Endothelial cell of umbilical vein (primary cell): ENCODE results near the gene TESK1. TPM values are rescaled to one million over a fixed set of nuclear protein-coding genes. Genes with fewer than 3 reads are reported as not detected.

Experiments
- BruUV-seq: library from RNA; stranded (reverse); fragments of 400-500 nt; replicated peaks from 2 replicates; lab custom pipeline; 2021; lab: Mats Ljungman, UMichigan
- CTCF ChIA-PET: fragments of 300-600, 350-600 bp; sonication (Branson Sonifier 250); formaldehyde crosslinking; loops from one replicate; lab custom pipeline; 2021; ENCODE audit warnings: antibody characterized with exemption, inconsistent platforms; lab: Charles Lee
- POLR2A ChIA-PET: fragments of 300-600, 350-600 bp; sonication (Branson Sonifier 250); formaldehyde crosslinking; loops from one replicate; lab custom pipeline; 2021; ENCODE audit warnings: antibody characterized with exemption, inconsistent platforms; lab: Charles Lee
- DNase-seq: peaks from one replicate; pipeline ENCODE4 v3.0.0-alpha.2; 2011; ENCODE audit warnings: low read depth, low spot score
- FAIRE-seq: peaks from 2 replicates; lab custom pipeline; 2011; peaks lifted over from hg19 to GRCh38; lab: Jason Lieb, UNC
- H2AFZ ChIP-seq: 2 replicates; pipeline ENCODE4 v1.6.0; 2012; ENCODE audit warnings: low read depth, low read length, control low read depth, inconsistent platforms
- H3K27ac ChIP-seq: 2 replicates; pipeline ENCODE4 v1.5.1; 2011; ENCODE audit warnings: low read depth, mild to moderate bottlenecking, control low read depth, low read length, moderate library complexity; ENCODE audit not compliant: insufficient read depth
- H3K27me3 ChIP-seq, 2 experiments: 2 replicates each; pipeline versions ENCODE4 v1.6.0 to v1.6.1; 2011; ENCODE audit warnings: low read length in 2 of 2, mixed read lengths in 1 of 2; ENCODE audit not compliant: control insufficient read depth in 2 of 2, insufficient read depth in 2 of 2
- H3K36me3 ChIP-seq, 2 experiments: 2 replicates in 1 of 2; 3 replicates in 1 of 2; pipeline ENCODE4 v1.5.1; 2011; ENCODE audit warnings: low read length in 2 of 2, mild to moderate bottlenecking in 1 of 2, moderate library complexity in 1 of 2; ENCODE audit not compliant: control insufficient read depth in 2 of 2, insufficient read depth in 2 of 2; ENCODE audit errors: extremely low read depth in 1 of 2
- H3K4me1 ChIP-seq: 3 replicates; pipeline ENCODE4 v1.5.1; 2011; ENCODE audit warnings: mild to moderate bottlenecking, low read length; ENCODE audit not compliant: control insufficient read depth, insufficient read depth; ENCODE audit errors: extremely low read depth
- H3K4me2 ChIP-seq: 2 replicates; pipeline ENCODE4 v1.6.1; 2011; ENCODE audit warnings: low read length, control low read depth, mixed read lengths; ENCODE audit not compliant: insufficient read depth
- H3K4me3 ChIP-seq, 3 experiments: fragments of 200-600 bp in 1 of 3; sonication (generic), shearing (Covaris generic) in 1 of 3; replicated peaks in 1 of 3; 2 replicates each; pipeline ENCODE4 v1.5.1; 2011 to 2016; ENCODE audit warnings: control low read depth in 3 of 3, low read length in 3 of 3, mild to moderate bottlenecking in 2 of 3, inconsistent platforms in 1 of 3, low read depth in 1 of 3, moderate library complexity in 1 of 3; ENCODE audit not compliant: insufficient read depth in 1 of 3
- H3K79me2 ChIP-seq: 2 replicates; pipeline ENCODE4 v1.6.0; 2012; ENCODE audit warnings: low read length, inconsistent platforms; ENCODE audit not compliant: control insufficient read depth, insufficient read depth
- H3K9ac ChIP-seq: replicated peaks from 2 replicates; pipeline ENCODE3; 2011; ENCODE audit warnings: low read length, control low read depth; ENCODE audit not compliant: insufficient read depth; ENCODE audit errors: extremely low read depth
- H3K9me1 ChIP-seq: replicated peaks from 3 replicates; pipeline ENCODE4 v1.6.0; 2011; ENCODE audit warnings: mild to moderate bottlenecking, low read length; ENCODE audit not compliant: control insufficient read depth, insufficient read depth; ENCODE audit errors: extremely low read depth
- H3K9me3 ChIP-seq: replicated peaks from 2 replicates; pipeline ENCODE4 v1.5.1; 2012; ENCODE audit warnings: low read length, inconsistent platforms; ENCODE audit not compliant: control insufficient read depth, insufficient read depth
- H4K20me1 ChIP-seq: replicated peaks from 2 replicates; pipeline ENCODE3; 2011; ENCODE audit warnings: mild to moderate bottlenecking, low read length; ENCODE audit not compliant: control insufficient read depth, insufficient read depth; ENCODE audit errors: extremely low read depth
- CTCF ChIP-seq, 2 donors: IDR thresholded peaks; 1 replicate in 1 of 2; 2 replicates in 1 of 2; pipeline ENCODE4 v1.5.1; 2011; ENCODE audit warnings: low read length in 2 of 2, mild to moderate bottlenecking in 2 of 2, moderate library complexity in 2 of 2, control low read depth in 1 of 2, inconsistent platforms in 1 of 2, low read depth in 1 of 2; ENCODE audit not compliant: insufficient read depth in 1 of 2; ENCODE audit errors: extremely low read depth in 1 of 2
- EZH2 ChIP-seq: IDR thresholded peaks from 2 replicates; pipeline ENCODE4 v1.6.1; 2012; ENCODE audit warnings: borderline replicate concordance, low read depth, mild to moderate bottlenecking, moderate library complexity, low read length, inconsistent platforms; ENCODE audit not compliant: severe bottlenecking
- FOS ChIP-seq: IDR thresholded peaks from 2 replicates; pipeline ENCODE4 v1.6.1; 2011; ENCODE audit warnings: mild to moderate bottlenecking, low read length, moderate library complexity, borderline replicate concordance; ENCODE audit not compliant: insufficient read depth
- GATA2 ChIP-seq: IDR thresholded peaks from 2 replicates; pipeline ENCODE4 v1.7.0; 2011; ENCODE audit warnings: low read depth, mild to moderate bottlenecking, moderate library complexity, mixed read lengths, low read length; ENCODE audit not compliant: insufficient read length, insufficient read depth
- JUN ChIP-seq: IDR thresholded peaks from 2 replicates; pipeline ENCODE4 v1.6.1; 2011; ENCODE audit warnings: borderline replicate concordance, low read depth; ENCODE audit not compliant: insufficient read length, insufficient read depth
- MAX ChIP-seq: IDR thresholded peaks from 2 replicates; pipeline ENCODE4 v1.6.1; 2011; ENCODE audit not compliant: insufficient read depth, insufficient read length
- MYC ChIP-seq: IDR thresholded peaks from one replicate; pipeline ENCODE4 v1.6.1; 2011; ENCODE audit warnings: mild to moderate bottlenecking, low read depth, low read length
- POLR2A ChIP-seq: IDR thresholded peaks from 2 replicates; pipeline ENCODE4 v1.6.1; 2012; ENCODE audit warnings: low read depth, mild to moderate bottlenecking, control low read depth, low read length
- POLR2AphosphoS5 ChIP-seq: IDR thresholded peaks from 2 replicates; pipeline ENCODE4 v1.6.1; 2012; ENCODE audit warnings: low read depth, mild to moderate bottlenecking, control low read depth, low read length, moderate library complexity; ENCODE audit not compliant: insufficient read depth
- dilution Hi-C: fragments of 300-500 bp; cut with MboI; formaldehyde crosslinking; loops from one replicate; pipeline ENCODE4 v1.15.0; 2019; ENCODE audit warnings: low sequenced_read_pairs; ENCODE audit not compliant: extremely low pct_ligation_motif_present
- intact Hi-C: fragments of 100-400 bp; cut with micrococcal nuclease; formaldehyde crosslinking; loops from one replicate; pipeline ENCODE4 v1.10.0; 2022
- polyA plus RNA-seq, 4 experiments: library from polyadenylated mRNA; depleted of rRNA in 3 of 4; stranded (reverse) in 3 of 4; unstranded in 1 of 4; fragments of >200 nt; gene quantifications; 2 replicates each; pipeline versions ENCODE4 v1.2.1 to v1.2.3, GENCODE V29; 2011 to 2012; ENCODE audit warnings: missing spikeins in 1 of 4
- total RNA-seq: library from RNA; stranded (reverse); gene quantifications from 2 replicates; pipeline ENCODE4 v1.2.3, GENCODE V29; 2021

Gene TESK1
- total and polyA plus RNA-seq, 2 donors (not counting 3 experiments of a cell fraction or from before 2014, with no cell fraction given) = 25.3 to 26.4 TPM

DNA sequence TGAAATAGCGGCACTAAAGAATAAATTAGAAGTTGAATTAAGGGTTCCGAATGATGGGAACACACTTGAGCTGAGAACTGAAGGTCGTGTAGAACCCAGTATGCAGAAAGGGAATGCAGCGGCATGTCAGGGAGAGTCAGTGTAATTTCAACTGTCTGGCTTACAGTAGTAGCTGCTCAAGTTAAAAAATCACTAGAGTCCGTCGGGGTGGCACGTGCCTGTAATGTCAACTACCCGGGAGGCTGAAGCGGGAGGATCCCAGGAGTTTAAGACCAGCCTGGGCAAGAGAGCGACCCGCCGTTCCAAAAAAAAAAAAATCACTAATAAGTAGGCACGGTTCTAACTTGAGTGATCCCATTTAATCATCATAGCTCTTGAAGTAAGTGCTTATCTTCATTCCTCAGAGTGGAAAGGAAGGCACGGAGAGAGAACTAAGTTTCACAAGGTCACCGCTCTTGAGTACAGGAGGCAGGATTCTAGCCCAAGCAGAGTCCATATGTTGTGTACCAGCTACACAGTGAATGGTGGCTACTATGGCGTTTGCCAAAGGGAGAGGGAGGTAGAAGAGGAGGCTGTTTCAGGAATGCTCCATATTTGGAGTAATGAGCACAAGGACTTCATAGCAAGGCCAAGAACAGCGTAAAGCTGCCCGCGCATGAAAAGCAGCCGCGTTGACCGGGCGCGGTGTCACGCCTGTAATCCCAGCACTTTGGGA lies 51.9 kb downstream of the TESK1 start:
- BruUV-seq = no TSS peak
- Histone ChIP-seq H3K27me3 (no peaks in the 10 kb centered on the region), H3K36me3 (peaks cover 0 to 8% of the 10 kb centered on the region in 2 experiments), H3K9me1 (no peaks in the 10 kb centered on the region), H3K4me3 (peak overlapping the region in 2 of 3 experiments; percentile 4 to 29), H3K4me2 (peak overlapping the region; percentile 37), H3K9me3 (no peaks in the 10 kb centered on the region), H3K79me2 (peaks cover 4% of the 10 kb centered on the region), H2AFZ (peak overlapping the region; percentile 45), H4K20me1 (no peaks in the 10 kb centered on the region), H3K9ac (peak overlapping the region; percentile 14), H3K4me1 (peaks cover 9% of the 10 kb centered on the region), H3K27ac (peak overlapping the region; percentile 94)
- CTCF ChIA-PET = interaction anchor here (1.1 to 10.0 kb wide), 10 partner anchors 8 to 134 kb away, joined by 3 to 227 read pairs (median 6); partner anchors contain the start of genes MSMP and TPM2
- intact Hi-C loops (loop anchor here (1.0 to 5.0 kb wide), 4 partner anchors 53 to 250 kb away; partner anchors contain the start of genes HRCT1, RUSC2 and SPAAR), dilution Hi-C loops (no loop called here)
- DNase-seq (peak; percentile 53), FAIRE-seq (no peak)
- no peak for TF ChIP-seq CTCF (IDR thresholded peaks at IDR 0.05; ENCODE audit: extremely low read depth in 1 of 2, insufficient read depth in 1 of 2, low read depth in 1 of 2, low read length in 2 of 2)
- no peak for TF ChIP-seq POLR2A
- TF ChIP-seq JUN = no peak
- TF ChIP-seq EZH2 = no peak
- no peak for TF ChIP-seq MAX
- TF ChIP-seq MYC = no peak
- no peak for TF ChIP-seq FOS
- no peak for TF ChIP-seq GATA2
- no peak for TF ChIP-seq POLR2AphosphoS5
- POLR2A ChIA-PET = no interaction called here
